Skeletal muscle tissue (tissue), 2 donors: ENCODE data around the gene CTDNEP1. TPM values are rescaled to one million over a fixed set of nuclear protein-coding genes. Genes with fewer than 3 reads are reported as not detected.

Source experiments
- small RNA-seq: library from RNA; depleted of rRNA; stranded (forward); fragments of <200 nt; gene quantifications from one replicate; pipeline ENCODE3, GENCODE V24; 2014
- total RNA-seq: library from RNA; depleted of rRNA; stranded (reverse); fragments of >200 nt; gene quantifications from one replicate; pipeline ENCODE4 v1.2.3, GENCODE V29; 2014

CTDNEP1 gene
- total RNA-seq, 1 donor from 2014 or later: 39.7 TPM

Small RNA genes lying within 50 kb of the gene (small RNA-seq; reads per million reads assigned to genes)
- gene MIR324 (52.2 reads per million, percentile 95 among the genes with 10 or more reads in this experiment), gene RF00019 (not detected)

Other genes starting within 250 kb of the CTDNEP1 start
- gene RNASEK, start 239.1 kb downstream of the CTDNEP1 start, total RNA-seq: 20.9 TPM
- 13.0 TPM for gene BCL6B, start 228.7 kb downstream of the CTDNEP1 start, total RNA-seq
- under 0.01 TPM for gene SLC16A13, start 215.7 kb downstream of the CTDNEP1 start, total RNA-seq
- gene SLC16A11, start 207.6 kb downstream of the CTDNEP1 start, total RNA-seq: not detected
- gene CLEC10A, start 171.5 kb downstream of the CTDNEP1 start, total RNA-seq: 1.6 TPM
- gene ASGR2, start 136.9 kb downstream of the CTDNEP1 start, total RNA-seq: not detected
- 1.0 TPM for gene ASGR1, start 72.4 kb downstream of the CTDNEP1 start, total RNA-seq
- gene DLG4, start 31.9 kb downstream of the CTDNEP1 start, total RNA-seq: 7.3 TPM
- 119 TPM for gene ACADVL, start 31.8 kb downstream of the CTDNEP1 start, total RNA-seq
- gene DVL2, start 17.2 kb downstream of the CTDNEP1 start, total RNA-seq: 63.2 TPM
- 30.3 TPM for gene PHF23, start 12.3 kb downstream of the CTDNEP1 start, total RNA-seq
- gene GABARAP, start 9.3 kb downstream of the CTDNEP1 start, total RNA-seq: 259 TPM
- gene ELP5, start 481 bp upstream of the CTDNEP1 start, total RNA-seq: 28.2 TPM
- gene CLDN7, start 10.7 kb upstream of the CTDNEP1 start, total RNA-seq: not detected
- gene SLC2A4, start 30.0 kb upstream of the CTDNEP1 start, total RNA-seq: 34.4 TPM
- gene YBX2, start 42.9 kb upstream of the CTDNEP1 start, total RNA-seq: 0.52 TPM
- 185 TPM for gene EIF5A, start 55.9 kb upstream of the CTDNEP1 start, total RNA-seq
- 24.5 TPM for gene GPS2, start 63.6 kb upstream of the CTDNEP1 start, total RNA-seq
- gene NEURL4, start 77.6 kb upstream of the CTDNEP1 start, total RNA-seq: 19.8 TPM
- 2.1 TPM for gene ACAP1, start 84.8 kb upstream of the CTDNEP1 start, total RNA-seq
- 4.2 TPM for gene KCTD11, start 100.4 kb upstream of the CTDNEP1 start, total RNA-seq
- not detected for gene TMEM95, start 103.4 kb upstream of the CTDNEP1 start, total RNA-seq
- not detected for gene TNK1, start 129.4 kb upstream of the CTDNEP1 start, total RNA-seq
- gene PLSCR3, start 142.8 kb upstream of the CTDNEP1 start, total RNA-seq: 10.4 TPM
- 149 TPM for gene TMEM256, start 152.4 kb upstream of the CTDNEP1 start, total RNA-seq
- gene NLGN2, start 156.1 kb upstream of the CTDNEP1 start, total RNA-seq: 3.1 TPM
- gene SPEM1, start 168.6 kb upstream of the CTDNEP1 start, total RNA-seq: not detected
- gene SPEM2, start 173.9 kb upstream of the CTDNEP1 start, total RNA-seq: not detected
- gene SPEM3, start 177.1 kb upstream of the CTDNEP1 start, total RNA-seq: not detected
- 0.52 TPM for gene TMEM102, start 183.7 kb upstream of the CTDNEP1 start, total RNA-seq
- gene FGF11, start 187.8 kb upstream of the CTDNEP1 start, total RNA-seq: 1.0 TPM
- 31.3 TPM for gene CHRNB1, start 193.3 kb upstream of the CTDNEP1 start, total RNA-seq
- 10.4 TPM for gene ZBTB4, start 227.9 kb upstream of the CTDNEP1 start, total RNA-seq
- not detected for gene SLC35G6, start 229.7 kb upstream of the CTDNEP1 start, total RNA-seq
- 91.3 TPM for gene POLR2A, start 232.6 kb upstream of the CTDNEP1 start, total RNA-seq